ENCODE data around the gene CUL1. TPM values are rescaled to one million over a fixed set of nuclear protein-coding genes. Genes with fewer than 3 reads are reported as not detected.

CUL1 gene
- total and polyA plus RNA-seq, 7 donors = 24.0 to 72.8 (median 53.9) TPM

- H3K27ac ChIP-seq = no peak overlapping the region
- 91 to 92% methylated on average over 8 of the region's 8 CpGs for WGBS, 2 donors
- H3K36me3 ChIP-seq = peaks cover 61 to 100% (median 73%) of the 10 kb centered on the region in 4 donors
- H3K4me3 ChIP-seq = no peak overlapping the region
- intact Hi-C loops (cut with DNase I) = no loop called here
- H3K9me3 ChIP-seq = peaks cover 0 to 3% (median 0%) of the 10 kb centered on the region in 4 donors
- no peak for DNase-seq
- no peaks in the 10 kb centered on the region for H3K27me3 ChIP-seq
- H3K4me1 ChIP-seq = no peaks in the 10 kb centered on the region
- TF ChIP-seq POLR2AphosphoS5 (IDR thresholded peaks at IDR 0.05) = no peak
- TF ChIP-seq POLR2A (IDR thresholded peaks at IDR 0.05) = no peak
- no peak for TF ChIP-seq EP300 (IDR thresholded peaks at IDR 0.05)
- TF ChIP-seq CTCF (IDR thresholded peaks at IDR 0.05) = no peak
Measured at GRCh38 chr7:148790131-148790726, 91.5 kb downstream of the CUL1 start.

GRCh38 chr7:148790850-148791249 lies 92.1 kb downstream of the CUL1 start:
- intact Hi-C loops (cut with DNase I) = no loop called here
- TF ChIP-seq CTCF (IDR thresholded peaks at IDR 0.05) = no peak
- no peak for TF ChIP-seq EP300 (IDR thresholded peaks at IDR 0.05)
- no peaks in the 10 kb centered on the region for H3K4me1 ChIP-seq
- H3K4me3 ChIP-seq = no peak overlapping the region
- peaks cover 61 to 97% (median 73%) of the 10 kb centered on the region in 4 donors for H3K36me3 ChIP-seq
- H3K27me3 ChIP-seq = no peaks in the 10 kb centered on the region
- 97 to 99% methylated on average over 2 of the region's 2 CpGs for WGBS, 2 donors
- peaks cover 0 to 3% (median 0%) of the 10 kb centered on the region in 4 donors for H3K9me3 ChIP-seq
- DNase-seq = no peak
- no peak overlapping the region for H3K27ac ChIP-seq

- TF ChIP-seq POLR2A (IDR thresholded peaks at IDR 0.05) (no peak), CTCF (IDR thresholded peaks at IDR 0.05) (no peak), EP300 (IDR thresholded peaks at IDR 0.05) (no peak), POLR2AphosphoS5 (IDR thresholded peaks at IDR 0.05) (no peak)
- intact Hi-C loops (cut with DNase I) = no loop called here
- H3K36me3 ChIP-seq = peaks cover 61 to 97% (median 71%) of the 10 kb centered on the region in 4 donors
Measured at GRCh38 chr7:148791546-148791945, 92.8 kb downstream of the CUL1 start.

GRCh38 chr7:148793590-148793989 lies 94.9 kb downstream of the CUL1 start:
- no peak for DNase-seq
- TF ChIP-seq POLR2A (IDR thresholded peaks at IDR 0.05) = no peak
- no peak for TF ChIP-seq CTCF (IDR thresholded peaks at IDR 0.05)
- no peak for TF ChIP-seq EP300 (IDR thresholded peaks at IDR 0.05)
- no peak for TF ChIP-seq POLR2AphosphoS5 (IDR thresholded peaks at IDR 0.05)
- Histone ChIP-seq H3K27ac (no peak overlapping the region), H3K27me3 (no peaks in the 10 kb centered on the region), H3K4me1 (no peaks in the 10 kb centered on the region), H3K36me3 (peaks cover 54 to 97% (median 71%) of the 10 kb centered on the region in 4 donors), H3K9me3 (peaks cover 0 to 3% (median 0%) of the 10 kb centered on the region in 4 donors), H3K4me3 (no peak overlapping the region)
- intact Hi-C loops (cut with DNase I) = no loop called here
- WGBS, 2 donors = 98 to 99% methylated on average over 1 of the region's 1 CpG

More at GRCh38 chr7:148791546-148791945, 92.8 kb downstream of the CUL1 start:
- DNase-seq = no peak
- H3K27ac ChIP-seq = no peak overlapping the region
- no peaks in the 10 kb centered on the region for H3K27me3 ChIP-seq
- H3K4me3 ChIP-seq = no peak overlapping the region
- peaks cover 0 to 3% (median 0%) of the 10 kb centered on the region in 4 donors for H3K9me3 ChIP-seq
- no peaks in the 10 kb centered on the region for H3K4me1 ChIP-seq
- 95 to 96% methylated on average over 15 of the region's 15 CpGs for WGBS, 2 donors

- H3K9me3 ChIP-seq = peaks cover 0 to 3% (median 0%) of the 10 kb centered on the region in 4 donors
- H3K27me3 ChIP-seq = no peaks in the 10 kb centered on the region
- H3K36me3 ChIP-seq = peaks cover 55 to 97% (median 72%) of the 10 kb centered on the region in 4 donors
- TF ChIP-seq POLR2AphosphoS5 (IDR thresholded peaks at IDR 0.05) = no peak
- TF ChIP-seq EP300 (IDR thresholded peaks at IDR 0.05) = no peak
- no peak for TF ChIP-seq POLR2A (IDR thresholded peaks at IDR 0.05)
- TF ChIP-seq CTCF (IDR thresholded peaks at IDR 0.05) = no peak
- no peaks in the 10 kb centered on the region for H3K4me1 ChIP-seq
- intact Hi-C loops (cut with DNase I) = no loop called here
- no peak overlapping the region for H3K4me3 ChIP-seq
- WGBS, 2 donors = 97 to 99% methylated on average over 3 of the region's 3 CpGs
- no peak for DNase-seq
- no peak overlapping the region for H3K27ac ChIP-seq
Measured at GRCh38 chr7:148794476-148794875, 95.8 kb downstream of the CUL1 start.

Measured in sigmoid colon (tissue), 7 donors.